ENCODE results near the gene RPL10. TPM values are rescaled to one million over a fixed set of nuclear protein-coding genes. Genes with fewer than 3 reads are reported as not detected.
A peak's percentile ranks its signal among the peaks of the same experiment; 100 is the strongest.

RPL10 gene
- total and polyA plus RNA-seq, 2 donors (not counting 3 experiments of a cell fraction or from before 2014, with no cell fraction given): 2,493 to 7,586 TPM

DNA sequence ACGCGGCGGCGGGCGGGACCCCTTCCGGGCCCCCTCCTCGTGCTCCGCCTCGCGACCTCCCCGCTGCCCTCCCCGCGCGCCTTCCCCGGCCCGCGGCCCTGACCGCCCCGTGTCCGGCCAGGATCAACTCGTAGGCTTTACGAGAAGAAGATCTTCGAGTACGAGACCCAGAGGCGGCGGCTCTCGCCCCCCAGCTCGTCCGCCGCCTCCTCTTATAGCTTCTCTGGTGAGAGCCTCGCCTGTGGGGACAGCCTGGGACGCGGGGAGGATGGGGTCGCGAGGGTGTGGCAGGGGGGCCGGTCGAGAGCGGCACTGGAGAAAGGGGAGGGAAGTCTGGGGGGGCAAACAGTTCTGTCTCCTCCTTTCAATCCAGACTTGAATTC lies 18.6 kb upstream of the RPL10 start:
- TSS peak; percentile 74 for BruUV-seq (replicated peaks)
- Histone ChIP-seq H3K4me3 (replicated peaks in 1 of 3; ENCODE audit: insufficient read depth in 1 of 3, low read depth in 1 of 3, low read length in 3 of 3) (peak overlapping the region; percentile 70 to 95 (median 78)), H3K4me2 (ENCODE audit: insufficient read depth, low read length) (peak overlapping the region; percentile 51), H3K79me2 (ENCODE audit: control insufficient read depth, insufficient read depth, low read length) (peaks cover 17% of the 10 kb centered on the region), H3K4me1 (ENCODE audit: control insufficient read depth, extremely low read depth, insufficient read depth, low read length) (peaks cover 9% of the 10 kb centered on the region), H3K9me1 (replicated peaks; ENCODE audit: control insufficient read depth, extremely low read depth, insufficient read depth, low read length) (no peaks in the 10 kb centered on the region), H3K27me3 (ENCODE audit: control insufficient read depth in 2 of 2, insufficient read depth in 2 of 2, low read length in 2 of 2) (no peaks in the 10 kb centered on the region), H3K9me3 (replicated peaks; ENCODE audit: control insufficient read depth, insufficient read depth, low read length) (no peaks in the 10 kb centered on the region), H4K20me1 (replicated peaks; ENCODE audit: control insufficient read depth, extremely low read depth, insufficient read depth, low read length) (no peaks in the 10 kb centered on the region), H3K9ac (replicated peaks; ENCODE audit: extremely low read depth, insufficient read depth, low read length) (peak overlapping the region; percentile 94), H3K36me3 (ENCODE audit: control insufficient read depth in 2 of 2, extremely low read depth in 1 of 2, insufficient read depth in 2 of 2, low read length in 2 of 2) (no peaks in the 10 kb centered on the region), H3K27ac (ENCODE audit: insufficient read depth, low read depth, low read length) (peak overlapping the region; percentile 87), H2AFZ (ENCODE audit: low read depth, low read length) (no peak overlapping the region)
- dilution Hi-C loops (cut with MboI; ENCODE audit: extremely low pct_ligation_motif_present, low sequenced_read_pairs): no loop called here
- TF ChIP-seq GATA2 (IDR thresholded peaks at IDR 0.05; ENCODE audit: insufficient read depth, insufficient read length, low read depth, low read length): no peak
- no peak for TF ChIP-seq MYC (IDR thresholded peaks at IDR 0.05; ENCODE audit: low read depth, low read length)
- TF ChIP-seq POLR2AphosphoS5 (IDR thresholded peaks at IDR 0.05; ENCODE audit: insufficient read depth, low read depth, low read length): no peak
- TF ChIP-seq JUN (IDR thresholded peaks at IDR 0.05; ENCODE audit: borderline replicate concordance, insufficient read depth, insufficient read length, low read depth): no peak
- no peak for TF ChIP-seq CTCF (IDR thresholded peaks at IDR 0.05; ENCODE audit: extremely low read depth in 1 of 2, insufficient read depth in 1 of 2, low read depth in 1 of 2, low read length in 2 of 2)
- TF ChIP-seq, protein P1, sequence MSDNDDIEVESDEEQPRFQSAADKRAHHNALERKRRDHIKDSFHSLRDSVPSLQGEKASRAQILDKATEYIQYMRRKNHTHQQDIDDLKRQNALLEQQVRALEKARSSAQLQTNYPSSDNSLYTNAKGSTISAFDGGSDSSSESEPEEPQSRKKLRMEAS (IDR thresholded peaks at IDR 0.05; ENCODE audit: insufficient read depth, insufficient read length): no peak
- no peak for TF ChIP-seq EZH2 (IDR thresholded peaks at IDR 0.05; ENCODE audit: borderline replicate concordance, low read depth, low read length, severe bottlenecking)
- no peak for TF ChIP-seq POLR2A (IDR thresholded peaks at IDR 0.05; ENCODE audit: low read depth, low read length)
- TF ChIP-seq FOS (IDR thresholded peaks at IDR 0.05; ENCODE audit: borderline replicate concordance, insufficient read depth, low read length): no peak
- FAIRE-seq: no peak
- POLR2A ChIA-PET: interaction anchor here (1.0 to 1.2 kb wide), 3 partner anchors 8 to 18 kb away, joined by 4 read pairs; no protein-coding TSS in a partner anchor
- DNase-seq (ENCODE audit: low read depth, low spot score): no peak
- intact Hi-C loops (cut with micrococcal nuclease): no loop called here
- CTCF ChIA-PET: interaction anchor here (0.6 kb wide), 1 partner anchor 20 kb away, joined by 3 read pairs; no protein-coding TSS in a partner anchor

Measured in endothelial cell of umbilical vein (primary cell).